Measurements from ENCODE around the gene FLRT2. TPM values are rescaled to one million over a fixed set of nuclear protein-coding genes. Genes with fewer than 3 reads are reported as not detected.

FLRT2 gene
- total RNA-seq, 2 donors from 2014 or later, result not detected

DNA sequence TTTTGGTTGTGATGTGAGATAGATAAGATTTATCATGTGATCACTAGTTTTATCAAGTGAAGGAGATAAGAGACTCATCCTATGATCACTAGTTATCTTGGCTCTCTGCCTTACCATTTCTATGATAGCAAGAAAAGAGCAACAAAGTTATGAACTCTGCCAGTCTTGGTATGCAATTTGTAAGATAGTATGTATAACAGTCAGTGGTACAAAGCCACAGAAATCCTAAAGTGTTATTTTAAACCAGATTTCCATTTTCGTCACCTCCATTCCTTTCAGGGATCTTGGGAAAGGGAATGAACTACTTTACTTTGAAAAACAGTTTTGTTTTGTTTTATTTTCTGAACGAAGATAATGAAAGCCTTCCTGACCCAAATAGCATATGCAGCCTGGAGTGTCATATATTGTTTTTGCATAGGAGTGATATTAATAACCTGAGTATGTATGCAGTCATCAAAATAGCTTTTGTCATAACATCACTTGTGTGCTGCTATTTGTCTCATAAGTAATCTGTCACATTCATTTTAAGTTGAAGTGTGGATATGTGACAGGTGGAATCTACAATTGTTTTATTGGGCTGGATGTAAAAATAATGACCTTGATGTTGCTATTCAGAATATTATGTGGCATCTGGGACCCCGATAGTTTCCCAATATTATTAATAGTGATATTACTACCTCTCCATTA is 35.0 kb downstream of the FLRT2 start:
- H3K4me3 Mint-ChIP-seq, result no peak overlapping the region
- no peaks in the 10 kb centered on the region for H3K36me3 Mint-ChIP-seq (ENCODE audit: low read depth)
- no peaks in the 10 kb centered on the region for H3K9me3 Mint-ChIP-seq
- ATAC-seq (replicated peaks), result no peak
- no peaks in the 10 kb centered on the region for H3K27me3 Mint-ChIP-seq
- H3K4me1 Mint-ChIP-seq, result no peaks in the 10 kb centered on the region
- H3K27ac Mint-ChIP-seq, result no peak overlapping the region

- Mint-ChIP-seq H3K27ac (no peak overlapping the region), H3K4me3 (no peak overlapping the region), H3K27me3 (no peaks in the 10 kb centered on the region), H3K9me3 (no peaks in the 10 kb centered on the region), H3K4me1 (no peaks in the 10 kb centered on the region), H3K36me3 (ENCODE audit: low read depth) (no peaks in the 10 kb centered on the region)
- no peak for ATAC-seq (replicated peaks)
These were observed 35.9 kb downstream of the FLRT2 start for GRCh38 chr14:85565862-85566296.

DNA sequence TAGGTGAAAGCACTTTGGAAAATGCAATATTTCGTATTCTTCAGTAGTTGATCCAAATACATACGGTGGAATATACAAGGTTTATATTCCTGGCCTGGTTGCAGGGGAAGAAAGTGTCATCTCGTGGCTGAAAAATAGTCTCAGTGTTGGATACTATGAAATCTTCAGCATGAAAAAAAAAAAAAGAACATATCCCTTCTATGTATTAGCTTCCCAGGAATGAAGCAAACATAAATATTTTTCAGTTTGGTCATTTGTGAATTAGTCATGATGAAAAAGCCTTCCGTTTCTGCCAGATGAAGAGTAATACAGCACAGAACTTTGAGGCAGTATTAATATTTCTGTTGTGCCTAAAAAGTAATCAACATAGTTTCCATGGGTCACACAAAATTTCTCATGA is 36.7 kb downstream of the FLRT2 start:
- Mint-ChIP-seq H3K4me1 (no peaks in the 10 kb centered on the region), H3K9me3 (no peaks in the 10 kb centered on the region), H3K27me3 (no peaks in the 10 kb centered on the region), H3K36me3 (ENCODE audit: low read depth) (no peaks in the 10 kb centered on the region), H3K27ac (no peak overlapping the region), H3K4me3 (no peak overlapping the region)
- ATAC-seq (replicated peaks), result no peak

- H3K9me3 Mint-ChIP-seq, result no peaks in the 10 kb centered on the region
- H3K27me3 Mint-ChIP-seq, result no peaks in the 10 kb centered on the region
- no peak for ATAC-seq (replicated peaks)
- no peaks in the 10 kb centered on the region for H3K36me3 Mint-ChIP-seq (ENCODE audit: low read depth)
- no peak overlapping the region for H3K27ac Mint-ChIP-seq
- no peak overlapping the region for H3K4me3 Mint-ChIP-seq
- H3K4me1 Mint-ChIP-seq, result no peaks in the 10 kb centered on the region
These were observed 42.1 kb downstream of the FLRT2 start for GRCh38 chr14:85572011-85572410.

DNA sequence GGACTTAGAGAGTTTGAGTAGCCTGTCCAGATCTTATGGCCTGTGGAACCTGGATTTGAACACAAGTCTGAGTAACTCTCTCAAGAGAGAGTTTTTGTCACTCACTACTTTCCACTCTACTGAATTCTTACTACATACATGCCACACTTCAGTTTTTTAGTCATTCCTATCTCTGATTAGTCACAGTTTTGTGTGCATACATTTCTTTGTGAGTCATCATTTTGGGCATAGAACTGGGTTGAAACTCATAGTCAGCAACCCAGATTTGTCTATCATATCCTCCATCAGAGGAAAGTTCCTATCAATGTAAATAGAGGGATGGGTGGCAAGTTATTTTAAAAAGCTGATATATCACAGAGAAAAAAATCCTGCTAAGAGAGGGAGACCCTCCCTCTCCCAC is 42.9 kb downstream of the FLRT2 start:
- no peak overlapping the region for H3K4me3 Mint-ChIP-seq
- H3K4me1 Mint-ChIP-seq, result no peaks in the 10 kb centered on the region
- ATAC-seq (replicated peaks), result peak; percentile 64
- H3K36me3 Mint-ChIP-seq (ENCODE audit: low read depth), result no peaks in the 10 kb centered on the region
- H3K27ac Mint-ChIP-seq, result no peak overlapping the region
- no peaks in the 10 kb centered on the region for H3K9me3 Mint-ChIP-seq
- H3K27me3 Mint-ChIP-seq, result no peaks in the 10 kb centered on the region

DNA sequence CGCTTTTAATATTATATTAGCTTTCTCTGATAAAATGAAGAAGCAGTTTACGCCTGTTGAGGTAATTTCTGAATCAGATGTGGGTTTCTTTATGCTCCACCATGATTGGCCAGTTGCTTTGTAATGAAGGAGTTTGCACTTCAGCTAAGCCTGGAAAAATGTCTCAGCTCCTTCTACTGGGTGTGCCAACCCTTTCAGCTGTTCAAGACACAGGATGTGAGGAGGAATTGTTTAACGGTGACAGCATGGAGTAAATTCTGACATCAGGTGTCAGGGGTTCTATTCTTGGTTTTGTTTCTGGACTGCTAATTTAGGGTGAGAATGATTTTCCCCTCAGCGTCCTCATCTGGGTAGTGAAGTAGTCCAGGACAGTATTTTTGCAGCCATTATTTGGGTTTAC is 43.5 kb downstream of the FLRT2 start:
- Mint-ChIP-seq H3K9me3 (no peaks in the 10 kb centered on the region), H3K36me3 (ENCODE audit: low read depth) (no peaks in the 10 kb centered on the region), H3K27ac (no peak overlapping the region), H3K4me1 (no peaks in the 10 kb centered on the region), H3K4me3 (no peak overlapping the region), H3K27me3 (no peaks in the 10 kb centered on the region)
- ATAC-seq (replicated peaks), result no peak

- H3K4me1 Mint-ChIP-seq, result no peaks in the 10 kb centered on the region
- no peak overlapping the region for H3K4me3 Mint-ChIP-seq
- H3K36me3 Mint-ChIP-seq (ENCODE audit: low read depth), result no peaks in the 10 kb centered on the region
- ATAC-seq (replicated peaks), result no peak
- no peaks in the 10 kb centered on the region for H3K9me3 Mint-ChIP-seq
- H3K27me3 Mint-ChIP-seq, result no peaks in the 10 kb centered on the region
- H3K27ac Mint-ChIP-seq, result no peak overlapping the region
These were observed 45.1 kb downstream of the FLRT2 start for GRCh38 chr14:85574853-85575616.

DNA sequence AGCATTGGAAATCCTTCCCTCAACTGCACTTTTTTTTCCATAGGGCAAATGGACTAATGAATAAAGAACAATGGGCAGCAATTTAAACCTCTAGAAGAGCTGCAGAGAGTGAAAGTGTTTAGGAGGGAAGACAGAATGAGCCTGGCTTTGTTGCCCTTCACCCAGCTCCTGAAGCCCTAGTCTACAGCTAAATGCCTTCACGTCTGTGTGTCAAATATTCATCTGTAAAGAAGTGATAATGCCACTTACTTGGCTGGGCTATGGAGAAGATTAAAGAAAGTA is 45.6 kb downstream of the FLRT2 start:
- Mint-ChIP-seq H3K36me3 (ENCODE audit: low read depth) (no peaks in the 10 kb centered on the region), H3K4me1 (no peaks in the 10 kb centered on the region), H3K27me3 (no peaks in the 10 kb centered on the region), H3K4me3 (no peak overlapping the region), H3K9me3 (no peaks in the 10 kb centered on the region), H3K27ac (no peak overlapping the region)
- no peak for ATAC-seq (replicated peaks)

DNA sequence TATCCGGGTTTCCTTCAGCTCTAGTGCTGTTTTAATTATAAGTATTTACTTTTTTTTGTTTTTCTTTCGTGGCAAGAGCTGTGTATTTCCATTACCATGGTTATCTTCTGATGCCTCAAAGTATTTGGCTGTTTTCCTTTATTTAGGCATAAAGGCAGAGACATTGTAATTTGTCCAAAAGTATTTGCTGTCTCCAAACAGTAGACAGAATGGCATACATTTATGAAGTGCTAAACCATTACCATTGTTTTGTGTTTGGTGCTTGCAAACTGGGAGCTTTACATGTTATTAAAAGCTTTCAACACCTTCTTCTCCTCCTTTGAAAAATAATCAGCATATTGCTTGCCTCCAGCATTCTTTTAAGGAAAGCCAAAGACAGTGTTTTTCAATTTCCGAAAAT is 46.3 kb downstream of the FLRT2 start:
- Mint-ChIP-seq H3K9me3 (no peaks in the 10 kb centered on the region), H3K4me1 (no peaks in the 10 kb centered on the region), H3K4me3 (no peak overlapping the region), H3K36me3 (ENCODE audit: low read depth) (no peaks in the 10 kb centered on the region), H3K27ac (no peak overlapping the region), H3K27me3 (no peaks in the 10 kb centered on the region)
- ATAC-seq (replicated peaks), result no peak

- no peak for ATAC-seq (replicated peaks)
- H3K4me3 Mint-ChIP-seq, result no peak overlapping the region
- H3K36me3 Mint-ChIP-seq (ENCODE audit: low read depth), result no peaks in the 10 kb centered on the region
- H3K9me3 Mint-ChIP-seq, result no peaks in the 10 kb centered on the region
- H3K27ac Mint-ChIP-seq, result no peak overlapping the region
- H3K27me3 Mint-ChIP-seq, result no peaks in the 10 kb centered on the region
- no peaks in the 10 kb centered on the region for H3K4me1 Mint-ChIP-seq
These were observed 47.1 kb downstream of the FLRT2 start for GRCh38 chr14:85576848-85577542.

DNA sequence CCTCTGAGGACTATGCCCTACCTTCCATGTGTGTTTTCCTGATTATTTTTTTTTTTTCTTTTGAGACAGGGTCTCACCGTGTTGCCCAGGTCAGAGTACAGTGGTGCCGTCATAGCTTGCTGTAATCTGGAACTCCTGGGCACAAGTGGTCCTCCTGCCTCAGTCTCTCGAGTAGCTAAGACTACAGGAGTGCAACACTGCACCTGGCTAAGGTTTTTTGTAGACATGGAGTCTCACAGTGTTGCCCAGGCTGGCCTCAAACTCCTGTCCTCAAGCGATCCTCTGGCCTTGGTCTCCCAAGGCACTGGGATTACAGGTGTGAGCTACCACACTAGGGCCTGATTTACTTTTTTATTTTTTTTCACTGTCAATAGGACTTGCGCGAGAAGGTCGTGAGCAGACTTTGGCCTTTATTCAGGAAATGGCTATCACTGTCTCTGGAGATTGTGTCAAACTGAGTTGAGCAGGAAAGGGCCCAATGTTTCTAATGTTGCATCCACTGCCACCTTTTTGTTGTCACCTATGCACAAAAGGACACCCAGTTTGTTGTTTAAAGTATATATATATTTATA is 47.7 kb downstream of the FLRT2 start:
- no peak overlapping the region for H3K27ac Mint-ChIP-seq

GRCh38 chr14:85578357-85578756 is 48.4 kb downstream of the FLRT2 start:
- H3K27me3 Mint-ChIP-seq, result no peaks in the 10 kb centered on the region
- no peak for ATAC-seq (replicated peaks)
- no peaks in the 10 kb centered on the region for H3K9me3 Mint-ChIP-seq
- H3K36me3 Mint-ChIP-seq (ENCODE audit: low read depth), result no peaks in the 10 kb centered on the region
- no peaks in the 10 kb centered on the region for H3K4me1 Mint-ChIP-seq
- H3K4me3 Mint-ChIP-seq, result no peak overlapping the region
- H3K27ac Mint-ChIP-seq, result no peak overlapping the region

More for the DNA sequence above, 47.7 kb downstream of the FLRT2 start:
- H3K4me3 Mint-ChIP-seq, result no peak overlapping the region
- no peaks in the 10 kb centered on the region for H3K4me1 Mint-ChIP-seq
- no peaks in the 10 kb centered on the region for H3K36me3 Mint-ChIP-seq (ENCODE audit: low read depth)
- no peaks in the 10 kb centered on the region for H3K9me3 Mint-ChIP-seq
- ATAC-seq (replicated peaks), result no peak
- no peaks in the 10 kb centered on the region for H3K27me3 Mint-ChIP-seq

DNA sequence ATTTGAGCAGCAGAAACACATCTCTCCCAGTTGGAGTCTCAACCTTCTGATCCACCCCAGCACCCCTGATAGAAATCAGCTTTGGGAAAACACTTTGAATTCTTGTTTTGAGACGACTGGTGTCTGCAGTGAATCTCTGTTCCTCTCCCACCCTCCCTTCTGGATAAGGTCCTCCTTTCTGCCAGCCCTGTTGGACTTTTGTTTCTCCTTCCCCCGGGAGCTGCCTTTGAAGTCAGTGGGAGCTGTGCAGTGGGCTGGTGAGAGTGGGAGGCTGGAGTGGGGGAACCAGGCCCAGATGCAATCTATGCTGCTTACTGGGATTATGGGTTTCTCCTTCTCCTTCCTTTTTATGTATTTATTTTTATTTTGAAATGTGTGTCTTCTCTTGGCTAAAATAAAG is 49.0 kb downstream of the FLRT2 start:
- no peak for ATAC-seq (replicated peaks)
- no peak overlapping the region for H3K27ac Mint-ChIP-seq
- H3K36me3 Mint-ChIP-seq (ENCODE audit: low read depth), result no peaks in the 10 kb centered on the region
- no peaks in the 10 kb centered on the region for H3K9me3 Mint-ChIP-seq
- H3K27me3 Mint-ChIP-seq, result no peaks in the 10 kb centered on the region
- H3K4me3 Mint-ChIP-seq, result no peak overlapping the region
- no peaks in the 10 kb centered on the region for H3K4me1 Mint-ChIP-seq

DNA sequence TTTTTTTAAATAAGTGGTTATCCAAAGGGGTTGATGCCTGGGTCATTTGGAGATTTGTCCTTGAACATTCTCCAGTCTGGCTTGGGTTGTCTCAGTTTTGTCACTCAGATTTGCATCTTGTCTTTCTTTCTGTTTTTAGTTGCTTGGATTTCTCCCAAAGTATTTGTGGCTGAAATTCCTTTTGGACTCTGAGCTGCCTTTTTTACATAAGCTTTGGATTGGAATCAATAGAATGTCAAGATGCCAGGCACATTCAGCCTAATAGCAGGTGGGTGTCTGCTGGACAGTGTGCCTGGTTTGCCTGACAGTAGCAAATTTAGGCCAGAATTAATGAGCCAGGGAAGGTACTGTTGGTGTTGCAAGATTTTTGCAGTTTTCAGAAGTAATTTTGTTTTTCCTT is 50.0 kb downstream of the FLRT2 start:
- no peak overlapping the region for H3K4me3 Mint-ChIP-seq
- H3K36me3 Mint-ChIP-seq (ENCODE audit: low read depth), result no peaks in the 10 kb centered on the region
- no peaks in the 10 kb centered on the region for H3K9me3 Mint-ChIP-seq
- no peaks in the 10 kb centered on the region for H3K27me3 Mint-ChIP-seq
- no peak for ATAC-seq (replicated peaks)
- H3K4me1 Mint-ChIP-seq, result no peaks in the 10 kb centered on the region
- no peak overlapping the region for H3K27ac Mint-ChIP-seq

All from activated T-helper 17 cell treated with anti-CD3 and anti-CD28 coated beads, Interleukin-2, amount 50 U/mL, for 72 hours (primary cell).